ENCODE measurements around the gene CSF2.
"Not testable (repeated sequence)": the region's sequence is repeated elsewhere in the genome, so short reads cannot be mapped to it uniquely, and the experiment has no call there.

CSF2 gene

DNA sequence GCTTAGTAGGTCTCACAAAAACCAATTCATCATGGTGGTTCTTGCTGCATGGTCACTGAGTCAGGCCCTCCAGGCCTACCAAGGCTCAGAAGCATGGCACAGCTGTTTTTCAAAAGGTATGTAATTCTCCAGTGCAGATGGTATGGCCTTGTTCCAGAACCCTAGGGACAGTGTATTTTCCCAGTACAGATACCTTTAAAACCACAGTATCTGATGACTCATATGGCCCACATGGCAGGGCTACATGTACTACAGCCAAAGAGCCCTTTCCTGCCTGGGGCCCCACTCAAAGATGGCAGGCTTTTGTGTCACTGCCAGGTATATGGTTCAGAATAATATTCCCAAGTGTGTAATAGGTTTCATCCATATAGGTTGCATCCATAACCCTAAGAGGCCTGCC, 16.5 kb downstream of the CSF2 start:
- DNase-seq (ENCODE audit: low spot score): no peak

DNA sequence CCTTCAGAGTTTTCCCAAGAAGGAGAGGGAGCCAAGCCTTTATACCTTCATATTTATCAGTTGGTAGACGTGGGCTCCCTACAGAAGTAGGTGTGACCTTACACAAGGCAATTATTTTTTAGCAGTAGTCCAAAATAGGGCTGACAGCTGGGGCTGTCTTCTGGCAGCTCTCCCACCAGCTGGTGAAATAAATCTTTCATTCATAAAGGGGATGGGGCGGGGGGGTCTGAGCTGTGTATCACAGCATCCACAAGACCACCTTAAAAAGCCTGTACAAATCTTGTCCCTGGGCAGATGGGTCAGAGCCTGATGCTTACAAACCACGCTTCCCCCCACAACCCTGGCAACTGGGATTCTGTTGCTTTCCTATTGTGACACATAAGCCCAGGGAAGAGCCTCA, 19.7 kb downstream of the CSF2 start:
- no peak for DNase-seq (ENCODE audit: low spot score)

DNA sequence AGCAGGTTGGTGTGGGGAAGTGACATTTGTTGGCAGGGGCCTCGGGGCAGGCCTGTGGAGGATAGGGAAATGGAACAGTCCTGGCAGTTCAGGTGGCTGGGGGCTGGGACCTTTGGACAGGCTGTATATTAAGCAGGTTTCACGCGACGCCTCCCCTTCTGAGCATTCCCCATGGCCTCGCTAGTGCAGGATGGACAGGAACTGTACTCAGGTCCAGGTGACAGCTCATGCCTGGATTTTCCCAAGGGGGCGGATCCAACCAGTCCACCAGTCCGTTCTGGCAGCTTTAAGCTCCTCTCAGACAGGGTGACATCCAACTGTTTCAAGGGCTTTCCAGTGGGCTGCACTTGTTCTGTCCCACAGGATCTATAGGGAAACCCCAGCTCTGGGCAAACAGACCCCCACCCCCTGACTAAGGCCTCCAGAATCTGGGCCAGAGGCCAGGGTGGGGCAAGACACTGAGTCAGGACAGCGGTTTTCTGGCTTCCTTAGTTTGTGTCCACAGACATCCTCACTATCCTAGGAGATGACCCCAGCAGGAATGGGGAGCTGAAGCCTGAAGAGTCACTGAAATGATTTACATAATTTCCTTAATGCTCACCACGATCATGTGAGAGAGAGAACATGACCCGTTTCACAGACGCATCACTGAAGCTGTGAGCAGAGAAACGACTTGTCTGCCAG, 20.9 kb downstream of the CSF2 start:
- no peak for DNase-seq (ENCODE audit: low spot score)

DNA sequence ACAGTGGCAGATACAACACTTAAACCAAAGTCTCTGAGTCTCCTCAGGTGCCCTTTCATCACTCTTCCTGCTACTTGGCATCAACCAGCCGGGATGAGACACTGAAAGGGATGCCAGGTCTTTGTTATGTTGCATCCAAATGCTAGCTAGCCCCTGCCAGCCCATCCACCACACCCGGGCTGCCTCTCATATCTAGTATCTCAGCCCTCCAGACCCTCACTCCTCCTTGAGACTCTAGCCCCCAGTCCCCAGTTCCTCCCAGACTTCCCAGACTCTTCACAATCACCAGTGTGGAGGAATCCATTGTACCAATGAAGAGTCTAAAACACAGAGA, 21.5 kb downstream of the CSF2 start:
- no peak for DNase-seq (ENCODE audit: low spot score)

DNA sequence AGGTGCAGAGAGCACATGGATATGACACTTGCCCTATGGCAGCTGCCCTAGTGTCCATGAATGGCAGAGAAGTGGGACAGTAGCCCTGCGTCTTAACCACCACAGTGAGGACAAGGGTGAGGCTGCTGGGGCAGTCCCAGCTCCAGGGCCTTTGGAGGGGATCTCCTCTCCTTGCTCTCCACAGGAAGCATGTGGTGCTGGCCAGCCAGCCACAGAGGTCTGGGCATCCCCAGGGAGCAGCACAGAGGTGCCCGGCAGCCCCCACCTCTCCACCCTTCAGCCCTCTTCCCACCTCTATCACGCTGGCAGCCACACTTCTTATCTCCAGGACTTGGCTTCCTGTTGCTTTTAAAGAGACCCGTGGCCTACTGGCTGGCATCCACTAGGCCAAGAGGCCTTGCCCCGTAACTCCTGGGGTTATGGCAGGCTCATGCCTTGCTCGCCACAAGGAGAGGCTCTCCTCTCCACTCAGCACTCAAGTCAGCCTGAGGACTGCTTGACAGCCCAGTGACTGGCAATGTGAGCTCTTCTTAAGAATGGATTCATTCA, 21.9 kb downstream of the CSF2 start:
- no peak for DNase-seq (ENCODE audit: low spot score)

DNA sequence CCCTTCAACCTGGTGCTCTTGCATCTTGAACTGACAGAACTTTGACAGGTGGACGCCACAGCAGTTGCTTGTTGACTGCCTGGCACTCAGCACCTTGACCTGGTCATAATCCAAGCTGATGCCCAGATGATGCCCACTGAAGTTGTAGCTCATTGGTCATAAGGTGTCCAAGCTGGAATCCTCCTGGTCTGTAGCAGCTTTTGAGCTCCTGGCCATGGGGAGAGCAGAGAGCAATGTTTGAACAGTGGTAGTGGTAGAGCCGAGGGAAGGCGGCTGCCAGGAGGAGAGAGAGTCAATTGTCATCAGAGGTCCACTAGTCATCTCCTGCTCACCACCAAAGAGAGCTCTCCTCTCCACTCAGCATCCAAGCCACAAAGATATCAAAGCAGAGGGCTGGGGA, 23.3 kb downstream of the CSF2 start:
- DNase-seq (ENCODE audit: low spot score): no peak

DNA sequence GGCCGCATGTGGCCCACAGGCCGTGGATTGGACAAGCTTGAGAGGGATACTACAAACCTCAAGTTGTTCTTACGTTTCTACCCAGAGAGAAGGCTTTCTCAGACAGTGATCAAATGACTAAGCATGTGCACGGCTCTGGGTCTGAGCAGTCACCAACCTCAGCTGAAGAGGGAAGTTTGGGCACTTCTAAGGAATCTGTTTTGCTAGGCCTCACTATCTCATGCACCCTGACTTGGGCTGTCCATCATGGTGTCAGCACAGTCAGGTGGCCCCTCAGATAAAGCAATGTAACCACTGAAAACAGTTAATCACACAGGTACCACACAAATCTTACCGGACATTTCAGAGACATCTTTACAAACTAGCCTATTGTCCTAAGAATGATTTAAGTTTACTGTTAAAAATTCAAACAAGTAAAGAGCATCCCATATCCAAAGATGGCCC, 24.6 kb downstream of the CSF2 start:
- no peak for DNase-seq (ENCODE audit: low spot score)

DNA sequence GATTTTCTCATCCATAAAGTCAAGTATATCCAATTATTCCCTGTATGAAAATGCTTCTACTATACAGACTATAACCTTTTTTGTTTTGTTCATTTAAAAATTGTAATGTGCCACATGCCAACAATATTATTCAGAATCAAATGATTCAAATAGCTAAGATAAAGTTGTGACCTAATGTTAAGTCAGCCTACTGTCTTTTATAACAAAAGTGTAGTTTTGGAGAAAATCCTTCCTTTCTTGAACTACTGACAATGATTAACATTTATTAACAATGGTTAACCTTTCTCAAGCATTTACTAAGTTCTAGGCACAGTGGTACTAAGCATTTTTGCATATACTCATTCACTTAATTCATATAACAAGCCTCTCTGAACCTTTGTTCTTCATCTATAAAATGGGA, 25.0 kb downstream of the CSF2 start:
- DNase-seq (ENCODE audit: low spot score): no peak

DNA sequence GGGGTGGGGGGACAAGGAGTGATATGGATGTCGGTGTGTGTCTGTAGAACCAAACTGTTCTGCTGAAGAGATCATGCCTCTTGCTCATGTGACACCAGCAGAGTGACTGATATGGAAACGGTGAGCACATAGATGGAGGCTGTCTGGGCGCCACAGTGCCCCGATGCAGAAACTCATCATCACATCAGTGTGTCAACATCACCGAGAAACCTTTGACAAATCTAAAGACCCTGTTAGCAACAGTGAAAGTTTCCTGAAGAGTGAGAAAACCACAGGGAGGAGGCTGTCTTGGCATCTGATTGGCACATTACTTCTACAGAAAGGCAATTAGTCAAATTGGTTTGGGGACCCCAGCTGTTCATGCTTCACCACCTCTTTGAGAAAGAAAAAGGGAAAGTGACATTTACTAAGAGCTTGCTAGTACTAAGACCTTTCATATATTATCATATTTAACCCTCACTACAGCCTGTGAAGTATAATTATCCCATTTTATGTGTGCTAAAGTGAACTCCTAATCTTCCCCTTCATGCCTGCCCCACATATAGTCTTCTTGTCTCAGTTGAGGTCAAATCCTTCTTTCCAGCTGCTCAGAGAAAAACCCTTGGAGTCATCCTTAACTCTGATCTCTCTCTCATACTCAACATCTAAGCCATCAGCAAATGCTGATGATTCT, 25.6 kb downstream of the CSF2 start:
- DNase-seq (ENCODE audit: low spot score): no peak

DNA sequence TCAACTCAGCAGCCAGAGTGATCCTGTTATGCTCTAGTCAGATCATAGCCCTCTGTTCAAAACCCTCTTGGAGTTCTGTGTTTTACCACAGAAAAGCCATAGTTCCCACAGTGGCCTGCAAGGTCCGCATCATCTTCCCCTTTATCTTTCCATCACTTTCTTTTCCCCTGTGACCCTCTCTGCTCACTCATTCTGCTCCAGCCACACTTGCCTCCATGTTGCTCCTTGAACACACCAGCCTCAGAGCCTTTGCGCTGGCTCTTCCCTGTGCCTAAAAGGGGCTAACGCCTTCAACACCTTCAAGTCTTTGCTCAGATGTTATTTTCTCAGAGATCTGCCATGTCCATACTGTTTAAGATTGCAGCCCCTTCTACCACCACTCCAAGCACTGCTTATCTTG, 26.3 kb downstream of the CSF2 start:
- DNase-seq (ENCODE audit: low spot score): no peak

DNA sequence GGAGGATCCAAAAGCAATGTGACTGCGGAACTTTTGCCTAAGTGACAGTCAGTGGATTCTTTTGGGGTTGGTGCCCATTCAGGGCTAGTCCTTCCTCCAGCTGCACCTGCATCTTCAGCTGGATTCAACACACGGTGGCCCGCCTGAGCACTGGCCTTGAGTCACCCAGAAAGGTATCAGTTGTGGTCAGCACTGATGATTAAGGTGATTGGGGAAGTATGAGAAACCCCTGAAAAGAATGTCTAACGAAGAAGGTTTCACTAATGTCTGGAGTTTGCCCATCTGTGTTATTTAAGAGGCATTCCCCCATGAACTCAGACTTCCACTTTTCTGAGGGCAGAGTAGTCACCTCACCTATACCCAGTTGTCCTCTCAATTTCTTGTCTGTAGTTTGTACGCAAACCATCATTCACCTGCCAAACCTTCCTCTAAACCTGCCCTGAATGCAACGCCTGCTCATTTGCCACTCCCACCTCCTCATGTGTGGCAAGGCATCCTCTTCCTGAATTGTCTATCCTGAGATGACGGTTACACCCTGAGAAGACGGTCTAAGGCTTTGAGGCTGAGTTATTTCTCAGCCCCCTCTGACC, 27.2 kb downstream of the CSF2 start:
- no peak for DNase-seq (ENCODE audit: low spot score)

DNA sequence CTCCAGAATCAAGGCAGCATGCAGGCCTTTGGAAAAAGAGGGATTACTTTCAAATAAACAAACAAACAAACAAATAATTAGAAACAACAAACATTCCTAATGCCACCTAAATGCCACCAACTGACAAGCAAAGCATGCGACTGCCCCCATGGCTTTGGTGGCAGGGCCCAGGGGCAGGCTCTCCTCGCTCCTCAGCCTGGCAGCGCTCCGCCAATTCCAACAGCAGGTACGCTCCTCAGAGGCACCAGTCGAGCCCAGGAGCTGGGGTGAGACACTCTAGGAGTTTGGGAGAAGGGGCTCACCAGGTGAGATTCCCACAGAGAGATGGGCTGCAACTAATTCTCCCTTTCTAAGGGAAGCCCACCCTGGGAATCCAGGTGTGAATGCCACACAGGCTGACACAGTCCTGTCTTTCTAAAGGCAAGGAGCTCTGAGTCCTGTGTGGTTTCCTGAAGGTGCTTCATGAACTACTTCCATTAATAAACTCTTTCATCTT, 27.8 kb downstream of the CSF2 start:
- no peak for DNase-seq (ENCODE audit: low spot score)

DNA sequence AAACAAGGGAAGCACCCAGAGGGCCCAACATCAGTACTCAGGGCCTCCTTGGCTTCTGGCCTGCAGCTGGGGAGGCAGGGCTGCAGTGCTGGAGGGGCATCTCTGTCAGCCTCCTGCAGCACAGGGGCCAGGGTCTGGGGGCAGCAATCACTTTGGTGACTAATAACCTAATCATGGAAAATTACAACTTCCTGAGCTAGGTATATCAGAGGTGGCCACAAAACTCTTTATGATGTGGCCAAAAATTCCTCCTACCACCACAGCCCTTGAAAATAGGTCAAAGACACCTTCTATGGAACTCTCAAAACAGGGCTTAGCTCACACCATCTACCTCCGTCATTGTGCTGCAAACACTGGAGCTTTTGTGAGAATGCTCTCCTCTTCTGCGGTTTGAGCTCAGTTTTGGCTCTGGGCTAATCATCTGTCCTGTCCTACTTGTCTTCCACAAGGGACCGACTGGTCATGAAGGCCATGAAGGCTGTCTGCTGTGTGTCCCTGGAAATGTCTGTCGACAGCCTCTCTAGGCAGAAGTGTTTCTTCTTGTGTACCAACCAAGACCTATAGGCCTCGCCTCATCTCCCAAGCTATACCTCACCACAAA, 28.6 kb downstream of the CSF2 start:
- no peak for DNase-seq (ENCODE audit: low spot score)

DNA sequence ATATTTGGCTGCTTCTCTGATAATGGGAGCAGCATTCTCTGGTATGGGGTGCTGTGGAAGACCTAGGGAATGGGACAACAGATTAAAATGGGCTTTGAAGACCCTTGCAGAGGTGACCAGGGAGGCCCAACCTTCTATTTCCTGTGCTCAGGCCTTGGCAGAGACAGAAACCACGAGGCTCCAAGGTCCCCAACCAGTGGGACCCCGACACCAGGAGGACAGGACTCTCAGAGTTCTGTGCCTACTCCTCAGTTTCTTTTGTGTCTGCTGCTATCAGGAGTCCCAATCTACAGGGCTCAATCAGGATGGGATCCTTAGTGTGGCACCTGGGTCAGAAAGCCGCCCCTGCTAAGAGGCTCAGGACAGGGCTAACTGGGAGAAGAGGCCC, 29.3 kb downstream of the CSF2 start:
- DNase-seq (ENCODE audit: low spot score): no peak

DNA sequence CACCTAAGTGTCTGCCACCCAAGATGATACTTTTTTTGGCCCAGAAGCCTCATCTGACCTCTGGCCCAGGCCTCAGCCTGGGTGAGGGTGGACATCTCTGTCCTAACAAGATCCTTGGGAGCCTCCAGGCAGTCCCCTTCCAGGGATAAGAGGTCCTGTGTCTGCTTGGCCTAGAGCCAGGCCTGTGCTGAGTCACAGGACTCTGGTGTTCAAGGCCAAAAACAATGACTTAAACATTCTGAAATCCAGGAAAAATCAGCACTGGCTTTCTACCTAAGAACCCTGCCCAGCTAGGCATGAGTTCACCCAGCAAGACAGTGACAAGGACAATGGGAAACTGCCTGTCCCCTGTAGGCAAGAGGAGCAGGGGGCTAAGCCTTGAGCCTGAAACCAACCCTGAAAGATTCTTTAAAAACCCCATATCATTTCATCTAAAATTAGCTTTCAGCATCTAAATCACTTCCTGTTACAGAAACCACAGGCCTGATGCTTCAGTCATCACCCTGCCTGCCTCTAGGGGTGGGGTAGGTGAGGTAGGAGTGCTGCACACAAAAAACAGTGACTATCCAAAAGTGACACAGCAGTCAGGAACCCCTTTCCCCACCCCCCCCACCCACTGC, 29.9 kb downstream of the CSF2 start:
- no peak for DNase-seq (ENCODE audit: low spot score)

DNA sequence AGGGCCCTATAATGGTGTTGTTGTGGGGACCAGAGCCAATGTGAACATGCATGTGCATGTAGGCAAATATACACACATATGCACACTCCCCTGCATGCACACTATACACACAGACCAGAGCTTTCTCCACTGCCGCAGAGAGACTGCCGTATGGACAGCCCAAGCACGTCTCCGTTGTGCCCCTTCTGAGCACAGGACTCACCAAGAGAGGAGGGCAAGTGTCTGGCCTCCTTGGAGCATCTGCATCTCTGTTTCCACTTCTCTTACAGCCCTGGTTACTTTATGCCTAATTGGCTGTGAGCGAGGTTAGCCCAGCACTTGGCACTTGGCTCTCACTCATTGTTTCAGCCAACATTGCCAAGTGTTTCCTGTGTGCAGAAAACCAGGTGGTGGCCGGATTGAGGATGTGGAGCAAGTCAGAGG, 30.4 kb downstream of the CSF2 start:
- no peak for DNase-seq (ENCODE audit: low spot score)

DNA sequence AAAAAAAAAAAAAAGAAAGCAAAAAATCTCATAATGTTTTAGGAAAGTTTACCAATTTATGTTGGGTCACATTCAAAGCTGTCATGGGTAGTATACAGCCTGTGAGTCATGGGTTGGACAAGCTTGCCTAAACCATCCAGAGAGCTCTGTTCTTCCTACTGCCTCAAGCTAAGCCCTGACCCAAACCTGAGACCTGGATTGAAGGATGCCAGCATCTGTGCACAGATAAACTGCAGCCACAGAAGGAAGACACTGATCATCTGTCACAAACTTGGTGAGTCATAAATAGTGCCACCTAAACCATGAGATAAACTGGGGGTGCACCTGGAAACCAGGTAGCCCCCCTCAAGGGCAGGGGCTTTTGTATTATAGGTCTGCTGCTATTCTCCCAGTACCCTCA, 31.0 kb downstream of the CSF2 start:
- DNase-seq (ENCODE audit: low spot score): no peak

DNA sequence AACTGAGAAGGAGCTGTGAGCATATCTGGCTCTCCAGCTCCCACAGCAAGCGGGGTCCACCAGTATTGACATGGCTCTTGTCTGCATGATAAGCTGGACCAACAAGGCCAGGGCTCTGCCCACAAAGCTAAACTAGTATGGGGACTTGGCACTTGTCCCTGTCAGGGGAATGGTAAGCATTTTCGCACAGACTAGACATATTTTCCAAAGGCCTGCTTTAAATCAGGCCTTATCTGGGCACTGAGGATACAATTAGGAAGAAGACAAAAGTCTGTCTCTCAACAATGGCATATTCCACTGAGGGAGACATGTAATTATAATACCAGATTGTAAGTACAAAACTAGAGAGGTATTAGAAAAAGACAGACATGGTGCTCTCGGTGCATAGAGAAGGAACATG, 32.1 kb downstream of the CSF2 start:
- no peak for DNase-seq (ENCODE audit: low spot score)

DNA sequence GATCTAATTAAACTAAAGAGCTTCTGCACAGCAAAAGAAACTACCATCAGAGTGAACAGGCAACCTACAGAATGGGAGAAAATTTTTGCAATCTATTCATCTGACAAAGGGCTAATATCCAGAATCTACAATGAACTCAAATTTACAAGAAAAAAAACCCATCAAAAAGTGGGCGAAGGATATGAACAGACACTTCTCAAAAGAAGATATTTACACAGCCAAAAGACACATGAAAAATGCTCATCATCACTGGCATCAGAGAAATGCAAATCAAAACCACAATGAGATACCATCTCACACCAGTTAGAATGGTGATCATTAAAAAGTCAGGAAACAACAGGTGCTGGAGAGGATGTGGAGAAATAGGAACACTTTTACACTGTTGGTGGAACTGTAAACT, 34.9 kb downstream of the CSF2 start:
- DNase-seq (ENCODE audit: low spot score): not testable (repeated sequence)

DNA sequence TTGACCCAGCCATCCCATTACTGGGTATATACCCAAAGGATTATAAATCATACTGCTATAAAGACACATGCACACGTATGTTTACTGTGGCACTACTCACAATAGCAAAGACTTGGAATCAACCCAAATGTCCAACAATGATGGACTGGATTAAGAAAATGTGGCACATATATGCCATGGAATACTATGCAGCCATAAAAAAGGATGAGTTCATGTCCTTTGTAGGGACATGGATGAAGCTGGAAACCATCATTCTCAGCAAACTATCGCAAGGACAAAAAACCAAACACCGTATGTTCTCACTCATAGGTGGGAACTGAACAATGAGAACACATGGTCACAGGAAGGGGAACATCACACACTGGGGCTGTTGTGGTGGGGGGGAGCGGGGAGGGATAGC, 35.4 kb downstream of the CSF2 start:
- not testable (repeated sequence) for DNase-seq (ENCODE audit: low spot score)

DNA sequence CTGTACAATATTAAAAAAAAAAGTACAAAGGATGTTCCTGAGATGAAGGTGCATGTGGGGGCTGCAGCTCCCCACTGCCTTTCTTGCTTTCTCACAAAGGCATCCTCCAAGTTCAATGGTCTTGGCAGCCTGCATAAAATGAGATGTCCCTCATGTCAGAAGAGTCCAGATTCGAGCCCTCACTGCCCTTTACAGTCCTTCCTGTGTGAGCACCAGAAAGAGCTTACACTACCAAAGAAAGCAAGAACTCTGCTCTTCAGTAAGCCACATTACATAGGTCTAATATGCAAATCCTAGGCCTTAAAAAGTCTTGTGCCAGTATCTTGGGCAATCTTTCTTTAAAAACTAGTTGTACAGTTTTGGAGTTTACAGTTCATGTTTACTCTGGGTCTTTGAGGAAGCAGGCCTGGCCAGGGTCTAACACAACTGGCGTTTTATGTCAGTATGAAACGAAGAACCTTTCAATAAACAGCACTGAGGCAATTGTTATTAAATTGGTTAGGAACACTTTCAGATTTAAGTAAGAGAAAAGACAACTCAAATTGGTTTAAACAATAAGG, 36.0 kb downstream of the CSF2 start:
- DNase-seq (ENCODE audit: low spot score): no peak

DNA sequence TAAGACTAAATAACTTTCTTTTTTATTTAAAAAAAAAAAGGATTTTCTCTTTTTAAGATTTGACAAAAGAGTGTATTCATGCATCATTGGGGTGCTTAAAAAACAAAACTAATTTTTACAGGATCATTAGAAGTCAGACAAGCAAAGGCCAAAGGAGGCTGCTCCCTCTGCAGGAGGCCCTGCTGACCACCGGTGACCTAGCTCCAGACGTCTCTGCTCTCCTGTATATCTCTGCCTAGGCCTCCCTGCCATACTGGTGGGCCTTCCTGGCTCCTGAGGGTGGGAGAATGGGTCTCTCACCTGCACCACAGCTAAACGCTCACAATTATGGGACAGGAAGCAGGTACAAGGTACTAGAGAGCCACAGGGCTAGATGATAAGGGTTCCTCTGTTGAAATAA, 36.6 kb downstream of the CSF2 start:
- DNase-seq (ENCODE audit: low spot score): no peak

Measured in putamen (tissue), 1 donor.